OCI-LY7 (cell line): Measurements from ENCODE around the gene SLC2A5. TPM values are rescaled to one million over a fixed set of nuclear protein-coding genes. Genes with fewer than 3 reads are reported as not detected.

ENCODE experiments used
- BruUV-seq: library from RNA; stranded (reverse); fragments of 400-500 nt; replicated peaks from 2 replicates; lab custom pipeline; 2021; lab: Mats Ljungman, UMichigan
- CTCF ChIA-PET: fragments of 300-600 bp; sonication (Branson Sonifier 250); formaldehyde crosslinking; loops from one replicate; lab custom pipeline; 2022; ENCODE audit warnings: antibody characterized with exemption; ENCODE audit not compliant: unreplicated experiment; lab: Charles Lee
- POLR2A ChIA-PET: fragments of 300-600 bp; sonication (Branson Sonifier 250); formaldehyde crosslinking; loops from one replicate; lab custom pipeline; 2022; ENCODE audit warnings: antibody characterized with exemption; lab: Charles Lee
- DNase-seq: peaks from one replicate; pipeline ENCODE4 v3.0.0-alpha.2; 2015; ENCODE audit warnings: low spot score
- H2AFZ ChIP-seq: fragments of 200-600 bp; sonication (generic), shearing (Covaris generic); 2 replicates; pipeline ENCODE4 v1.6.1; 2014; ENCODE audit warnings: mild to moderate bottlenecking, antibody characterized with exemption, low read length, moderate library complexity
- H3K27ac ChIP-seq: fragments of 200-600 bp; sonication (generic); 2 replicates; pipeline ENCODE4 v1.5.1; 2014; ENCODE audit warnings: mixed run types, low read depth, mild to moderate bottlenecking, moderate library complexity, low read length, inconsistent platforms; ENCODE audit not compliant: poor library complexity, severe bottlenecking
- H3K36me3 ChIP-seq: fragments of 200-600 bp; sonication (generic); 2 replicates; pipeline ENCODE4 v1.6.1; 2014; ENCODE audit warnings: mild to moderate bottlenecking, antibody characterized with exemption, low read length, moderate library complexity, mixed read lengths; ENCODE audit not compliant: insufficient read depth
- H3K4me1 ChIP-seq: fragments of 200-600 bp; sonication (generic); 2 replicates; pipeline ENCODE4 v1.5.1; 2014; ENCODE audit warnings: mild to moderate bottlenecking, low read length; ENCODE audit not compliant: insufficient read depth, poor library complexity, severe bottlenecking
- H3K4me2 ChIP-seq: fragments of 200-600 bp; sonication (generic); 2 replicates; pipeline ENCODE4 v1.6.1; 2014; ENCODE audit warnings: mild to moderate bottlenecking, low read length
- H3K4me3 ChIP-seq: fragments of 200-600 bp; sonication (generic); 2 replicates; pipeline ENCODE4 v1.5.1; 2014; ENCODE audit warnings: mild to moderate bottlenecking, low read depth, low read length; ENCODE audit not compliant: poor library complexity, severe bottlenecking
- H3K79me2 ChIP-seq: fragments of 200-600 bp; sonication (generic); 2 replicates; pipeline ENCODE4 v1.6.1; 2016; ENCODE audit warnings: low read depth, mild to moderate bottlenecking, low read length, moderate library complexity, mixed read lengths; ENCODE audit not compliant: insufficient read depth
- H3K9me2 ChIP-seq: fragments of 200-600 bp; sonication (generic); 2 replicates; pipeline ENCODE4 v1.6.1; 2016; ENCODE audit warnings: mild to moderate bottlenecking, low read length, mixed read lengths; ENCODE audit not compliant: insufficient read depth
- H3K9me3 ChIP-seq: fragments of 200-600 bp; sonication (generic); 2 replicates; pipeline ENCODE4 v1.6.1; 2014; ENCODE audit warnings: mild to moderate bottlenecking, mixed run types, low read length, mixed read lengths
- H4K20me1 ChIP-seq: fragments of 200-600 bp; sonication (generic); 2 replicates; pipeline ENCODE4 v1.6.1; 2014; ENCODE audit warnings: mild to moderate bottlenecking, antibody characterized with exemption, low read length, moderate library complexity, mixed read lengths; ENCODE audit not compliant: insufficient read depth
- EZH2phosphoT487 ChIP-seq: fragments of 200-600 bp; sonication (generic); IDR thresholded peaks from 2 replicates; pipeline ENCODE4 v1.6.1; 2018; ENCODE audit warnings: low read depth, borderline replicate concordance, mild to moderate bottlenecking, mixed run types, antibody characterized with exemption, low read length, moderate library complexity, mixed read lengths
- intact Hi-C: fragments of 100-400 bp; cut with micrococcal nuclease; formaldehyde crosslinking; loops from one replicate; pipeline ENCODE4 v1.10.0; 2022; ENCODE audit not compliant: unreplicated experiment
- total RNA-seq, 2 experiments: library from RNA; depleted of rRNA in 1 of 2; stranded (reverse); fragments of >200 nt in 1 of 2; shearing (Covaris generic) in 1 of 2; gene quantifications; 2 replicates each; pipeline ENCODE4 v1.2.3, GENCODE V29; 2014 to 2022
- TF ChIP-seq, protein P1 (sequence below): fragments of 200-600 bp; sonication (generic); conservative IDR thresholded peaks from 2 replicates; pipeline ENCODE4 v1.5.1; 2014; ENCODE audit warnings: mild to moderate bottlenecking, antibody characterized with exemption, low read length, moderate library complexity, mixed read lengths

Gene SLC2A5
- total RNA-seq, 2 experiments from 2014 or later: 112 to 183 TPM

DNA sequence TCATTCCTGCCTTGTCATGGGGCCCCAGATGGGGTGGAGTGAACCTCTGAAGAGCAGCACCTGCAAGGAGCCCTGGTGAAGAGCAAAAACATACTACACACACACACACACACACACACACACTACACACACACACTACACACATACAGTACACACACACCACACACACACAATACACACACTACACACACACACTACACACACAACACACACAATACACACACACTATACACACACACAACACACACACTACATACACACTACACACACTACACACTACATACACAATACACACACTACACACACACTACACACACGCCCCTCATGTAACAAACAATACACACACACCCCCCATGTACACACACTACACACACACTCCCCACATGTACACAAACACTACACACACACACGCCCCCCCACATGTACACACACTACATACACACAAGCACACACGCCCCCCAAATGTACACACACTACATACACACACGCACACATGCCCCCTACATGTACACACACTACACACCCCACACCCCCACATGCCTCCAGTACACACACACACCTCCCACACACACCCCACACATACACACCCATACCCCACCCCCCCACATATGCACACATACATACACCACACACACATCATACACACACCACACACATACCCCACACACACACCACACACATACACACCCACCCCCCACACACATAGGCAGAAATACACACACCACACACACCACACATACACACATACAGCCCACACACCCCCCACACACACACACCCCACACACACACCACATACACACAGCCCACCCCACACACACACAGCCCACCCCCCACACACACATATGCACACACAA is 9.3 kb downstream of the SLC2A5 start:
- Histone ChIP-seq H3K27ac (peak overlapping the region; percentile 92), H4K20me1 (peaks cover 8% of the 10 kb centered on the region; the same call in 1 of the 2 replicates), H3K36me3 (peaks cover 85% of the 10 kb centered on the region), H3K79me2 (peaks cover 86% of the 10 kb centered on the region), H3K9me3 (no peaks in the 10 kb centered on the region), H2AFZ (no peak overlapping the region), H3K4me1 (peaks cover 59% of the 10 kb centered on the region), H3K4me3 (no peak overlapping the region), H3K9me2 (no peaks in the 10 kb centered on the region), H3K4me2 (peak overlapping the region; percentile 71; the same call in 1 of the 2 replicates)
- intact Hi-C loops: no loop called here
- no TSS peak for BruUV-seq
- DNase-seq: peak; percentile 48
- ChIA-PET CTCF (no interaction called here), POLR2A (interaction anchor here (0.6 to 2.7 kb wide), 4 partner anchors 10 to 142 kb away, joined by 3 to 9 read pairs (median 6); no protein-coding TSS in a partner anchor)
- TF ChIP-seq, protein P1, sequence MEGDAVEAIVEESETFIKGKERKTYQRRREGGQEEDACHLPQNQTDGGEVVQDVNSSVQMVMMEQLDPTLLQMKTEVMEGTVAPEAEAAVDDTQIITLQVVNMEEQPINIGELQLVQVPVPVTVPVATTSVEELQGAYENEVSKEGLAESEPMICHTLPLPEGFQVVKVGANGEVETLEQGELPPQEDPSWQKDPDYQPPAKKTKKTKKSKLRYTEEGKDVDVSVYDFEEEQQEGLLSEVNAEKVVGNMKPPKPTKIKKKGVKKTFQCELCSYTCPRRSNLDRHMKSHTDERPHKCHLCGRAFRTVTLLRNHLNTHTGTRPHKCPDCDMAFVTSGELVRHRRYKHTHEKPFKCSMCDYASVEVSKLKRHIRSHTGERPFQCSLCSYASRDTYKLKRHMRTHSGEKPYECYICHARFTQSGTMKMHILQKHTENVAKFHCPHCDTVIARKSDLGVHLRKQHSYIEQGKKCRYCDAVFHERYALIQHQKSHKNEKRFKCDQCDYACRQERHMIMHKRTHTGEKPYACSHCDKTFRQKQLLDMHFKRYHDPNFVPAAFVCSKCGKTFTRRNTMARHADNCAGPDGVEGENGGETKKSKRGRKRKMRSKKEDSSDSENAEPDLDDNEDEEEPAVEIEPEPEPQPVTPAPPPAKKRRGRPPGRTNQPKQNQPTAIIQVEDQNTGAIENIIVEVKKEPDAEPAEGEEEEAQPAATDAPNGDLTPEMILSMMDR: no peak
- TF ChIP-seq EZH2phosphoT487: no peak

DNA sequence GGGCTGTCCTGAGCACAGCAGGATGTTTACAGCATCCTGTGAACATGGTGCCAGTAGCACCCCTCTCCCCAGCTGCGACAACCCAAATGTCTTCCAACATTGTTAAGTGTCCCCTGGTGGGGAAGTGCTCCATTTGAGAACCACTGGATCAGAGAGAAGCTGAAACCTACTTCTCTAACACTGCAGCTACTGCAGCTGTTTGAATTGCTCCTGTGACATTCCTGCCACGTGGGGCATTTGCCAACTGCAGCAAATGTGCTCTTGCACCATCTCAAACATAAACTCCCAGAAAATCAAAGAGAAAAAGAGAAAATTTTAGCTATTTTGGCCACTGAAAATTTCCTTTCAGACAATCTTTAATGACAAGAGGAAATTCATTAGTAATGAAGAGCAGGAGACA is 11.0 kb downstream of the SLC2A5 start:
- Histone ChIP-seq H3K4me3 (no peak overlapping the region), H3K4me1 (peaks cover 44% of the 10 kb centered on the region), H3K4me2 (no peak overlapping the region), H3K36me3 (peaks cover 86% of the 10 kb centered on the region), H3K9me3 (no peaks in the 10 kb centered on the region), H4K20me1 (peaks cover 8% of the 10 kb centered on the region; the same call in 1 of the 2 replicates), H3K9me2 (no peaks in the 10 kb centered on the region), H2AFZ (no peak overlapping the region), H3K79me2 (peaks cover 84% of the 10 kb centered on the region), H3K27ac (peak overlapping the region; percentile 29)
- DNase-seq: no peak
- no TSS peak for BruUV-seq
- intact Hi-C loops: no loop called here
- no peak for TF ChIP-seq EZH2phosphoT487
- TF ChIP-seq, protein P1: no peak
- ChIA-PET POLR2A (interaction anchor here (0.5 to 1.7 kb wide), 5 partner anchors 10 to 22 kb away, joined by 3 to 10 read pairs (median 6); no protein-coding TSS in a partner anchor), CTCF (no interaction called here)
